ENCODE results near the gene ATP1B4. TPM values are rescaled to one million over a fixed set of nuclear protein-coding genes. Genes with fewer than 3 reads are reported as not detected.

ATP1B4 gene
- 1.8 TPM for total RNA-seq
- long read RNA-seq, partial matches to known transcripts: 1 of 2 reads
- long read RNA-seq, other reads (novel, unspliced or antisense): 0 of 2 reads

DNA sequence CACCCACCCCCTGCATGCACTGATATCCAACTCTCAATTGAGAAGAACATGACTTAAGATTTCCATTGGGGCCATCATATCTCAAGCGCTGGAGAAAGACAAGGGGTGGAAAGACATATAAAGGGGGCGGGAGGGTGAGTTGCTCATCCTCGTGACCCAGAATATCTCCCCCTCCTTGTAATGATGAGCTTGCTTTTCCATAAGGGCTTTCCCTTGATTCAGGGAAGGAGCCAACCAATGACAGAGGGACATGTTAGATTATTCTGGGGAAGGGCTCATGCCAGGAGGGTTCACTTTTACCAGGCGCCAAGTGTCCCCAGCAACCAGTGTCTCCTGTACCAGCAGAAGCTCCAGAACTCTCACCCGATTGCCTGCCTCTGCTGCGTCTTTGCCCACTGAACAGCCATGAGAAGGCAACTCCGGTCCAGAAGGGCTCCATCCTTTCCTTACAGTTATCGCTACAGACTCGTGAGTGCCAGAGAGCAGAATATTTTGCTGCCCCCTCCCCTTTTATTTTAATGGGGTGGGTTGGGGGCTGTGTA is at the start of gene ATP1B4:
Gene ATP1B4, plus strand, starts transcription at position 326 of the 542 bp plus-strand sequence. Its CDS starts 80 bp downstream, at position 406.
- Histone ChIP-seq H3K27ac (replicated peaks) (no peak within 1 kb of the TSS), H3K9me3 (replicated peaks) (no peaks in the 10 kb centered on the region), H3K36me3 (no peaks in the 10 kb centered on the region), H3K4me3 (no peak within 1 kb of the TSS), H3K4me1 (peaks cover 15% of the 10 kb centered on the region), H3K27me3 (ENCODE audit: low read depth) (no peaks in the 10 kb centered on the region)
- intact Hi-C loops (cut with micrococcal nuclease): no loop called here
- DNase-seq: no peak
- TF ChIP-seq, protein P1, sequence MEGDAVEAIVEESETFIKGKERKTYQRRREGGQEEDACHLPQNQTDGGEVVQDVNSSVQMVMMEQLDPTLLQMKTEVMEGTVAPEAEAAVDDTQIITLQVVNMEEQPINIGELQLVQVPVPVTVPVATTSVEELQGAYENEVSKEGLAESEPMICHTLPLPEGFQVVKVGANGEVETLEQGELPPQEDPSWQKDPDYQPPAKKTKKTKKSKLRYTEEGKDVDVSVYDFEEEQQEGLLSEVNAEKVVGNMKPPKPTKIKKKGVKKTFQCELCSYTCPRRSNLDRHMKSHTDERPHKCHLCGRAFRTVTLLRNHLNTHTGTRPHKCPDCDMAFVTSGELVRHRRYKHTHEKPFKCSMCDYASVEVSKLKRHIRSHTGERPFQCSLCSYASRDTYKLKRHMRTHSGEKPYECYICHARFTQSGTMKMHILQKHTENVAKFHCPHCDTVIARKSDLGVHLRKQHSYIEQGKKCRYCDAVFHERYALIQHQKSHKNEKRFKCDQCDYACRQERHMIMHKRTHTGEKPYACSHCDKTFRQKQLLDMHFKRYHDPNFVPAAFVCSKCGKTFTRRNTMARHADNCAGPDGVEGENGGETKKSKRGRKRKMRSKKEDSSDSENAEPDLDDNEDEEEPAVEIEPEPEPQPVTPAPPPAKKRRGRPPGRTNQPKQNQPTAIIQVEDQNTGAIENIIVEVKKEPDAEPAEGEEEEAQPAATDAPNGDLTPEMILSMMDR (IDR thresholded peaks at IDR 0.05; ENCODE audit: borderline replicate concordance): no peak

DNA sequence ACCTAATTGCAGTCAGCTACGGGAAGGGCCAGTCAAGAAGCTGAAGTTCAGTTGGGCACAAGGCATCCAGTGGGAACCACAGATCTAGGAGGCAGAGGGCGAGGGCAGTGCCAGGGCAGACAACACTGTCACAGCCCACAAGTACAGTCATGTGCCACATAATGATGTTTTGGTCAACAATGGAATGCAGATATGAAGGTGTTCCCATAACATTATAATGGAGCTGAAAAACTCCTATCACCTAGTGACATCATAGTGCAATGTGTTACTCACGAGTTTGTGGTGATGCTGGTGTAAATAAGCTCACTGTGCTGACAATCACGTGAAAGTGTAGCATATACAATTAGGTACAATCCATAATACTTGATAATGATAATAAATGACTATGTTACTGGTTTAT is 46.1 kb upstream of the ATP1B4 start:
- Histone ChIP-seq H3K27ac (replicated peaks) (no peak overlapping the region), H3K27me3 (ENCODE audit: low read depth) (peaks cover 39% of the 10 kb centered on the region), H3K4me1 (peaks cover 5% of the 10 kb centered on the region), H3K36me3 (no peaks in the 10 kb centered on the region), H3K9me3 (replicated peaks) (no peaks in the 10 kb centered on the region), H3K4me3 (no peak overlapping the region)
- TF ChIP-seq, protein P1 (IDR thresholded peaks at IDR 0.05; ENCODE audit: borderline replicate concordance): no peak
- no peak for DNase-seq
- intact Hi-C loops (cut with micrococcal nuclease): no loop called here

DNA sequence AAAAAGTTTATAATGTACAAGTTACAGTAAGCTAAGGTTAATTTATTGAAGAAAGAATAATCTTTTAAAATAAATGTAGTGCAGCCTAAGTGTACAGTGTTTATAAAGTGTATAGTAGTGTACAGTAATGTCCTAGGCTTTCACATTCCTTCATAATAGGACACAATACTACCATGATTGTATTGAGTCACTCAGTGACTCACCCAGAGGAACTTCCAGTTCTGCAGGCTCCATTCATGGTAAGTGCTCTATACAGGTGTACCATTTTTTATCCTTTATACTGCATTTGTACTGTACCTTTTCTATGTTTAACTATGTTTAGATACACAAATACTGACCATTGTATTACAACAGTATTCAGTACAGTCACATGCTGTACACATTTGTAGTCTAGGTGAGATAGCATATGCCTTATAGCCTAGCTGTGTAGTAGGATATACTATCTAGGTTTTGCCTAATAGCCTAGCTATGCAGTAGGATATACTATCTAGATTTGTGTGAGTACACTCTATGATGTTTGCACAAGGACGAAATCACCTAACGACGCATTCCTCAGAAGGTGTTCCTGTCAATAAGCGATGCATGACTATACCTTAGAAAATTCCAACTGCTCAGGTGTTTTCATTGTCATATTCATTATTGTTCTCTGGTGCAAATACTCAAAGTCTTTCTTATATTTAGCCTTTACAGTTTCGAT is 45.2 kb upstream of the ATP1B4 start:
- intact Hi-C loops (cut with micrococcal nuclease): no loop called here
- Histone ChIP-seq H3K27ac (replicated peaks) (no peak overlapping the region), H3K9me3 (replicated peaks) (no peaks in the 10 kb centered on the region), H3K4me1 (no peaks in the 10 kb centered on the region), H3K27me3 (ENCODE audit: low read depth) (peaks cover 32% of the 10 kb centered on the region), H3K4me3 (no peak overlapping the region), H3K36me3 (no peaks in the 10 kb centered on the region)
- no peak for DNase-seq
- TF ChIP-seq, protein P1 (IDR thresholded peaks at IDR 0.05; ENCODE audit: borderline replicate concordance): no peak

DNA sequence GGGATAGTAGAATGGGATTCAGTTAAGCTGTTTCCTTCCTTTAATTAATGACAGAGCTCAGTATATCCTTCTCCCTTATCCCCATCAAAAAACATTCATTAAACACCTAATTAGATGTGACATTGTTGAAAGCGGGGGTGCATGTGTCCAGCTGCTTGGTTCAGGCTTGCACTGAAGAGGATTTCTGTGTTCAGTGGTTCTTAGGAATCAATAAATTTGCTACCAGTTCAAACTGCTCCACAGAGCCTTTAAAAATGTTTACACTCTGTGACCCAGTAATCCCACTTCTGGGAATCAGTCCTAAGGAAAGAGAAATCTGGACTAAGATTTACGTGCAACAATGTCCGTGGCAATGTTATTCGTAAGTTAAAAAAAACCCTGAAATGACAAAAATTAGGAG is 43.5 kb upstream of the ATP1B4 start:
- no peak overlapping the region for H3K27ac ChIP-seq (replicated peaks)
- peaks cover 22% of the 10 kb centered on the region for H3K27me3 ChIP-seq (ENCODE audit: low read depth)
- intact Hi-C loops (cut with micrococcal nuclease): no loop called here
- H3K4me3 ChIP-seq: no peak overlapping the region
- H3K4me1 ChIP-seq: no peaks in the 10 kb centered on the region
- TF ChIP-seq, protein P1 (IDR thresholded peaks at IDR 0.05; ENCODE audit: borderline replicate concordance): no peak
- H3K9me3 ChIP-seq (replicated peaks): no peaks in the 10 kb centered on the region
- H3K36me3 ChIP-seq: no peaks in the 10 kb centered on the region
- DNase-seq: no peak

DNA sequence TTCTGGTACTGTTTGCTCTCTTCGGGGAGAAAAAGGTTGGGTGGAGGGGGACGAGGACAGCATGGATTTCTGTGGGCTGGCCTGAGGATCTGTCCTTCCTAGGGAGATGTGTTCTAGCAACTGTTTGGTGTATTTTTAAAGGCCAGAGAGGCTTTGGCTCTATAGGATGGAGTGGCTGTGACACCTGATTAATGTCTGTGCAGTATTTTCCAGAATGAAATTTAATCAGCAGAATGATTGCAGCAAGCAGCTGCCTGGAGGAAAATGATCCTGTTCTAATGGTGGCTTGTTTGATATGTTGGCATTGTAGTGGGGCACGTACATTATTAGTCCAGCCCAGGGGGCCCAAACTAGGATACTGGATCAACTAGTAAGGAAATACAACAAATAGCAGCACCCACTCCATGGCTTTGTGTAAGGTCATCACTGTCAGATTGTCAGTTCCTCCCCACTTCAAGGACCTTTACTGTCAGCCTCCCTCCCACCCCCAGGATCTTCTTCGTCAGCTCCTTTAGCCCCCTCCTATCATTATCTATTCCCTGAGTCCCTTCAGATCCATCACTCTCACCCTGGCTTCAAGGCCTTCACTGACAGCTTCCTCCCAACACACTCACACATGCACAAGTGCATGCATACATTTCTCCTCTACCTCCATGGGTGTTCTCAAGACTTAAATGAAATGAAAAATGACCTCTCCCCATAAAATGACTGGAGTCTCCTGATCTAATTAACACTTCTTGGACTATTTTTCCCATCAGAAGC is 40.2 kb upstream of the ATP1B4 start:
- no peak for DNase-seq
- no peak overlapping the region for H3K27ac ChIP-seq (replicated peaks)
- H3K9me3 ChIP-seq (replicated peaks): no peaks in the 10 kb centered on the region
- peaks cover 3% of the 10 kb centered on the region for H3K27me3 ChIP-seq (ENCODE audit: low read depth)
- no peak overlapping the region for H3K4me3 ChIP-seq
- H3K36me3 ChIP-seq: no peaks in the 10 kb centered on the region
- TF ChIP-seq, protein P1 (IDR thresholded peaks at IDR 0.05; ENCODE audit: borderline replicate concordance): no peak
- intact Hi-C loops (cut with micrococcal nuclease): no loop called here
- H3K4me1 ChIP-seq: no peaks in the 10 kb centered on the region

Data from left ventricle myocardium inferior (tissue), 1 donor.